Measurements from ENCODE around the gene RIMBP2.

Gene RIMBP2

GRCh38 chr12:130716969-130717366 lies 869 bp upstream of the RIMBP2 start:
- no peak for TF ChIP-seq CTCF (conservative IDR thresholded peaks at IDR 0.05; ENCODE audit: control insufficient read depth, insufficient read depth, low read depth, low read length)
- H3K4me3 ChIP-seq (ENCODE audit: control insufficient read depth, low read depth, low read length): no peak overlapping the region
- no peak for DNase-seq (ENCODE audit: low read depth)

- no peak for TF ChIP-seq CTCF (conservative IDR thresholded peaks at IDR 0.05; ENCODE audit: control insufficient read depth, insufficient read depth, low read depth, low read length)
- DNase-seq (ENCODE audit: low read depth): no peak
- no peak overlapping the region for H3K4me3 ChIP-seq (ENCODE audit: control insufficient read depth, low read depth, low read length)
Measured at GRCh38 chr12:130715150-130715997, 725 bp downstream of the RIMBP2 start.

GRCh38 chr12:130714591-130715149 lies 1.4 kb downstream of the RIMBP2 start:
- DNase-seq (ENCODE audit: low read depth): no peak
- no peak for TF ChIP-seq CTCF (conservative IDR thresholded peaks at IDR 0.05; ENCODE audit: control insufficient read depth, insufficient read depth, low read depth, low read length)
- no peak overlapping the region for H3K4me3 ChIP-seq (ENCODE audit: control insufficient read depth, low read depth, low read length)

GRCh38 chr12:130714091-130714590 lies 2.0 kb downstream of the RIMBP2 start:
- no peak overlapping the region for H3K4me3 ChIP-seq (ENCODE audit: control insufficient read depth, low read depth, low read length)
- no peak for TF ChIP-seq CTCF (conservative IDR thresholded peaks at IDR 0.05; ENCODE audit: control insufficient read depth, insufficient read depth, low read depth, low read length)
- no peak for DNase-seq (ENCODE audit: low read depth)

GRCh38 chr12:130713581-130713991 lies 2.5 kb downstream of the RIMBP2 start:
- DNase-seq (ENCODE audit: low read depth): no peak
- no peak for TF ChIP-seq CTCF (conservative IDR thresholded peaks at IDR 0.05; ENCODE audit: control insufficient read depth, insufficient read depth, low read depth, low read length)
- H3K4me3 ChIP-seq (ENCODE audit: control insufficient read depth, low read depth, low read length): no peak overlapping the region

GRCh38 chr12:130712346-130713065 lies 3.6 kb downstream of the RIMBP2 start:
- no peak for DNase-seq (ENCODE audit: low read depth)
- no peak overlapping the region for H3K4me3 ChIP-seq (ENCODE audit: control insufficient read depth, low read depth, low read length)
- TF ChIP-seq CTCF (conservative IDR thresholded peaks at IDR 0.05; ENCODE audit: control insufficient read depth, insufficient read depth, low read depth, low read length): no peak

Measured in fibroblast of mammary gland (primary cell).